BLaER1 treated with 17β-estradiol and CSF1 and Interleukin-3, amounts not matched to agents 10 nM and 100 nM (cell line): Measurements from ENCODE around the gene FRMD4A.
"Not testable (repeated sequence)": the region's sequence is repeated elsewhere in the genome, so short reads cannot be mapped to it uniquely, and the experiment has no call there.

Source experiments
- H3K27ac ChIP-seq, 11 experiments: shearing (Covaris generic); formaldehyde crosslinking; 2 replicates each; pipeline ENCODE4 v1.8.1; 2022
- H3K27me3 ChIP-seq, 11 experiments: shearing (Covaris generic); formaldehyde crosslinking; 2 replicates each; pipeline ENCODE4 v1.8.1; 2022
- H3K36me3 ChIP-seq, 11 experiments: shearing (Covaris generic); formaldehyde crosslinking; 2 replicates each; pipeline ENCODE4 v1.8.1; 2022
- H3K4me1 ChIP-seq, 10 experiments: shearing (Covaris generic); formaldehyde crosslinking; 2 replicates each; pipeline ENCODE4 v1.8.1; 2022
- H3K4me2 ChIP-seq, 11 experiments: shearing (Covaris generic); formaldehyde crosslinking; 2 replicates each; pipeline ENCODE4 v1.8.1; 2022
- H3K4me3 ChIP-seq, 10 experiments: shearing (Covaris generic); formaldehyde crosslinking; 2 replicates each; pipeline ENCODE4 v1.8.1; 2022
- H3K9ac ChIP-seq, 11 experiments: shearing (Covaris generic); formaldehyde crosslinking; 2 replicates each; pipeline ENCODE4 v1.8.1; 2022
- H3K9me3 ChIP-seq, 11 experiments: shearing (Covaris generic); formaldehyde crosslinking; replicated peaks in 1 of 11; 2 replicates each; pipeline ENCODE4 v1.8.1; 2022
- H4K20me1 ChIP-seq, 11 experiments: shearing (Covaris generic); formaldehyde crosslinking; 2 replicates each; pipeline ENCODE4 v1.8.1; 2022
- Cebpa-rat ChIP-seq, 11 experiments: shearing (Covaris generic); IDR thresholded peaks; 2 replicates each; pipeline ENCODE4 v1.8.1; 2022

Gene FRMD4A

DNA sequence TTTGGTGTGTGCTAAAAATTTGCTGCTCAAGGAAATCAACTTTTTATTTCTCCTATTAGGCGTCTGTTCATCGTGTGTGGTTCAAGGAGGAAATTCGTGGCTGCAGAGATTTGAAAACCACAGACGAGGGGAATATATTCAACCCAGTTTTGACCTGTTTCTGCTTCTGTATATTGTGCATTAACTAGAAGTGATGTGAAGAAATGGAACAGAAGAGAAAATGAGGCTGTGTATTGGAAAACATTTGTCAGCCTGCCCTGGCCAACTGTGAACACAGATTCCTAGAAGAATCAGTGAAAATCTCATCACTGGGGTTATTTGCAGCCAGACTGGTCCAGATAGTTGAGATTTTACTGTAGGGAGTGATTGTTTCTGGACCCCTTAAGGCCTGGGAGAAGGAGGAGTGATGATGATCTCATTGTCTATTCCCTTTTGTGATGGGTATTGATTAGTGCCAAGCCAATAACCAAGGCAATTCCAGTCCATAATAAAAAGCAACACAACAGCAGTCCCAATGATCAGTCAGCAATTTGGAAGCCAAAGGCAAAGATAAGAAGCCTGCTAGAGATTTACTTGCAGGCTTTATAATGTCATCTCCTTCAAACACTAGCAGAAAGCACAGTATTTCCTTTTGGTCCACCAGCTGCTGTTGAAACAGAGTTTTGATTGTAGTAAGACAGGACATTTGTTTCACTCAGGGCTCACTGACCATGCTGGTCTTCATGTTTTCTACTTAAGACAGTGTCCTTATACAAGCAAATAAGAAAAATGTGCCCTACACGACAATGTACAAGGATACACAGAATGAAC lies 404.5 kb downstream of the FRMD4A start:
- H3K4me3 ChIP-seq = no peak overlapping the region
- TF ChIP-seq Cebpa-rat (IDR thresholded peaks at IDR 0.05) = no peak
- H3K4me1 ChIP-seq = peaks cover 0 to 19% (median 3%) of the 10 kb centered on the region in 10 experiments; a peak in 8 of 20 replicates
- H3K4me2 ChIP-seq = peak overlapping the region in 3 of 11 experiments; percentile 30 to 60 (median 43); a peak in 7 of 22 replicates
- H3K27ac ChIP-seq = no peak overlapping the region
- H3K9me3 ChIP-seq = no peaks in the 10 kb centered on the region
- H4K20me1 ChIP-seq = no peaks in the 10 kb centered on the region
- H3K36me3 ChIP-seq = no peaks in the 10 kb centered on the region
- no peak overlapping the region for H3K9ac ChIP-seq
- H3K27me3 ChIP-seq = no peaks in the 10 kb centered on the region

DNA sequence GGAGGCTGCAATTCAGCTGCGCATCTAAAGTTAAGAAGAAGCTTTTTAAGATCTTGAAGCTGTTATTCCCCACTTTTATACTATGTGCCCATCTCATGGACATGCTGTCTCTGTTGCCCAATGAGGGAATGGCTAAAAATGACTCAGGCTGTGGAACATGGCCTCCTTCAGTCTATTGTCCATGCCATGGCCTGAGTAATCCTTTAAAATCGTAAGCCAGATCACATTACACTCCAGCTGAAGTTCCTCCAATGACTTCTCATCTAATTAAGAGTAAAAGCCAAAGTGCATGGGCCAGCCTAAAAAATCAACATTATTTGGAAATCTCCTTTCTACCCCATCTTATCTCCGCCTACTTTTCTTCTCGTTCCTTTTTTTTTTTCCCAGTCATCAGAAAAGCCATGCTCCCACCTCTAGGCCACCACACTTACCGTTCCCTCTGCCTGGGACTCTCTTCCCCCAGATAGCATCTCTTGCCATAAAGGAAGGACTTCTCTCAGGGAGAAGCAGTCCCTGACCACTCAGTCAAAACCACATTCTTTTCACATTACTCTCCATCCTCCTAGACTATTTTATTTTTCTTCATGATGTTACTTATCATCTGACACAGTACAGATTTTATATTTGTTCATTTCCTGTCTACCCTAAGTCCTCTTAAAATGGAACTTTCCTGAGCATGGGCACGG lies 406.5 kb downstream of the FRMD4A start:
- Histone ChIP-seq H4K20me1 (no peaks in the 10 kb centered on the region), H3K27me3 (no peaks in the 10 kb centered on the region), H3K36me3 (no peaks in the 10 kb centered on the region), H3K9me3 (no peaks in the 10 kb centered on the region), H3K4me1 (peaks cover 0 to 19% (median 3%) of the 10 kb centered on the region in 10 experiments; a peak in 8 of 20 replicates), H3K9ac (no peak overlapping the region), H3K4me3 (no peak overlapping the region), H3K27ac (no peak overlapping the region), H3K4me2 (no peak overlapping the region)
- no peak for TF ChIP-seq Cebpa-rat (IDR thresholded peaks at IDR 0.05)

DNA sequence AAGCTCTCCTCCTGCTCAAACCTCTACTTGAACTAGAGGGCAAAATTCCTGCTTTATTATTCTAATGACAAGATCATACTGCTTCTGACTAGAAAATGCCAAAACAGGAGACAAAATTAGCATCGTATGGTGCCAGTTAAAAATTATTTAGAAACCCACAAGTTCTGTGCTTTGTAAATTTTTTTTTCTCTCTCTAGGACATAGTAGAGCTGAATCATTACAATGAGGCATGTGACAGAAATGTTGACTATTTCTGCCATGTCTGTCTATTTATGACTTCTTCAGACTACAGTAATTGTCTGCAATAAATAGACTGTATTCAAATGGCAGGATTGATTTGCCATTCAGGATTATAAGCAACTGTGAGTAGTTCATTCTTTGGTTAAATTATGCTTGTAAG lies 408.1 kb downstream of the FRMD4A start:
- peaks cover 0 to 19% (median 5%) of the 10 kb centered on the region in 10 experiments; a peak in 10 of 20 replicates for H3K4me1 ChIP-seq
- H3K36me3 ChIP-seq = no peaks in the 10 kb centered on the region
- no peak for TF ChIP-seq Cebpa-rat (IDR thresholded peaks at IDR 0.05)
- no peaks in the 10 kb centered on the region for H4K20me1 ChIP-seq
- H3K9me3 ChIP-seq = no peaks in the 10 kb centered on the region
- H3K27me3 ChIP-seq = no peaks in the 10 kb centered on the region
- H3K4me3 ChIP-seq = no peak overlapping the region
- no peak overlapping the region for H3K9ac ChIP-seq
- no peak overlapping the region for H3K27ac ChIP-seq
- H3K4me2 ChIP-seq = no peak overlapping the region

DNA sequence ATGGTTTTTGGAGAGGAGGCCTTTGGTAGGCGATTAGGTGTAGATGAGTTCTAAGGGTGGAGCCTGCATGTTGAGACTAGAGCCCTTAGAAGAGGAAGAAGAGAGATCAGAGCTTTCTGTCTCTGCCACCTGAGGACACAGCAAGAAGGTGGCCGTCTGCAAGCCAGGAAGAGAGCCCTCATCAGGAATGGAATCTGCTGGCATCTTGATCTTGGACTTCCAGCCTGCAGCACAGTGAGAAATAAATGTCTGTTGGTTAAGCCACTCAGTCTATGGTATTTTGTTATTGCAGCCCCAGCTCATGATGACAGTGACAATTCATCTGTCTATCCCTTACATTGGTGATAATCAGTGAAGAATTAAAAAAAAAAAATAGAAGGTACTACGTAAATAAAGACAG lies 408.8 kb downstream of the FRMD4A start:
- Histone ChIP-seq H3K4me1 (peaks cover 0 to 20% (median 5%) of the 10 kb centered on the region in 10 experiments; a peak in 10 of 20 replicates), H3K27ac (no peak overlapping the region), H3K9ac (no peak overlapping the region), H3K27me3 (no peaks in the 10 kb centered on the region), H3K4me3 (no peak overlapping the region), H4K20me1 (no peaks in the 10 kb centered on the region), H3K4me2 (no peak overlapping the region), H3K36me3 (no peaks in the 10 kb centered on the region), H3K9me3 (no peaks in the 10 kb centered on the region)
- no peak for TF ChIP-seq Cebpa-rat (IDR thresholded peaks at IDR 0.05)

DNA sequence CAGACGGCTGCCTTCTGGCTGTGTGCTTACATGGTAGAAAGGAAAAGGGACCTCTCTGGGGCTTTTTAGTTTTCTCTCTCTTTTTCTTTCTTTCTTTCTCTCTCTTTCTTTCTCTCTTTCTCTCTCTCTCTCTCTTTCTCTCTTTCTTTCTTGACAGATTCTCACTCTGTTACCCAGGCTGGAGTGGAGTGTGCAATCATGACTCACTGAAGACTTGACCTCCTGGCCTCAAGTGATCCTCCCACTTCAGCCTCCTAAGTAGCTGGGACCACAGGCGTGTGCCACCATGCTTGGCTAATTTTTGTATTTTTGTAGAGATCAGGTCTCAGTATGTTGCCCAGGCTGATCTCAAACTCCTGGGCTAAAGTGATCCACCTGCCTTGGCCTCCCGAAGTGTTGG lies 409.6 kb downstream of the FRMD4A start:
- not testable (repeated sequence) for H3K9me3 ChIP-seq, H3K4me2 ChIP-seq, H3K27me3 ChIP-seq, H3K36me3 ChIP-seq, H3K27ac ChIP-seq, H3K4me3 ChIP-seq, H4K20me1 ChIP-seq, H3K9ac ChIP-seq
- peaks cover 0 to 18% (median 4%) of the 10 kb centered on the region in 10 experiments; a peak in 10 of 20 replicates for H3K4me1 ChIP-seq

DNA sequence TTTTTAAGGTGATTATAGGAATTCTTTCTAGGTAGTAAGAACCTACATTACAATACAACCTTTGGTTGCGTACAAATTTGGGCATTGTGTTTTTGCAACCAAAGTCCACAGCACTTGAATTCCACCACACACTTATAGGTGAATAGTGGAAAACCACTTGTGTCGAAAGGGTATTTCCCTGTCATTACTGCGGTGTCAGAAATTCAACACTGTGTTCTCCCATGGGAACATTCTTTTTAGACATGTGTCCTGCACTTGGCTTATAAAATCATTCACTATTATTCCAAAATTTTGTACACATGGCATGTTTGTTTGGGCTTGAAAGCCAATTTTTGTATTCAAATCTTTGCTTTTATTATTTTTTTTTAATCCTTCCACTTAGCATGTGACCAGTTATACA lies 410.3 kb downstream of the FRMD4A start:
- Histone ChIP-seq H3K4me3 (no peak overlapping the region), H3K27me3 (no peaks in the 10 kb centered on the region), H3K9me3 (no peaks in the 10 kb centered on the region), H3K27ac (no peak overlapping the region), H4K20me1 (no peaks in the 10 kb centered on the region), H3K4me2 (no peak overlapping the region), H3K4me1 (peaks cover 0 to 11% (median under 1%) of the 10 kb centered on the region in 10 experiments; a peak in 8 of 20 replicates), H3K36me3 (no peaks in the 10 kb centered on the region), H3K9ac (no peak overlapping the region)
- TF ChIP-seq Cebpa-rat (IDR thresholded peaks at IDR 0.05) = no peak

DNA sequence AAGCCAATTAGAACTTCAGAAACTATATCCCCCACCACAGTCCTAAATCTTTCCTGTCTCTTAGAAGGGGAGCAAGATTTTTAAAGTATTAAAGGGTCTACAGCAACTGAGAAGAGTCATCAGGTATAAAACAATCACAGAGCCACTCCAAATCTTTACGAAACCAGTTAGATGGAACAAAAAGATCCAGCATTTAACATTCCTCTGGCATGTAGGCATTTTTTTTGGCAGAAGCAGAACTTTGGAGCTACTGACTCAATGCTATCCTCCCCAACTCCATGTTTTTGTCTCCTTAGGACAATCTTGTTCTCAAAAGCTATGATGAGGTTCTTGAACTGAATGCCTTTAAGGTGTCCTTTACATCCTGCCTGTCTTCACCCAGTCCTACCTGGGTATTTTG lies 410.7 kb downstream of the FRMD4A start:
- H3K36me3 ChIP-seq = no peaks in the 10 kb centered on the region
- H3K4me2 ChIP-seq = no peak overlapping the region
- no peak for TF ChIP-seq Cebpa-rat (IDR thresholded peaks at IDR 0.05)
- no peak overlapping the region for H3K4me3 ChIP-seq
- peaks cover 0 to 7% (median 0%) of the 10 kb centered on the region in 10 experiments; a peak in 7 of 20 replicates for H3K4me1 ChIP-seq
- no peak overlapping the region for H3K9ac ChIP-seq
- H3K27ac ChIP-seq = no peak overlapping the region
- H4K20me1 ChIP-seq = no peaks in the 10 kb centered on the region
- H3K9me3 ChIP-seq = no peaks in the 10 kb centered on the region
- no peaks in the 10 kb centered on the region for H3K27me3 ChIP-seq

DNA sequence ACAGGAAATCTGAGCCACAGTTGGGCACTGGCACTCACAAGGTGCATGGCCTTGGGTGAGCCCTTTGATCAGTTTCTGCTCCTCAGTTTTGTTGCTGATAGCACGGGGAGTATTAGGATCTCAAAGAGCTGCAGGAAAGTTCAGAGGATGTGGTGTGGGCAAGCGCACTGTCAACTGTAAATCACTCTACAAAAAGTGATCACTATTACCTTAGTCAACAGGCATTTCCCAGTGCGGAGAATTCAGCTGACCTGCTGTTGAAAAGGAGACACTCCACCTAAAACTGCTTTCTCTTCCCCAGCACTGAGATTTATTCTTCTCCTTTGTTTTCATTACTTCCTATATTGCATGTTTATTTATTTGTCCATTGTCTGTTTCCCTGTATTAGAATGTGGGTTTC lies 412.9 kb downstream of the FRMD4A start:
- no peaks in the 10 kb centered on the region for H3K9me3 ChIP-seq
- no peak for TF ChIP-seq Cebpa-rat (IDR thresholded peaks at IDR 0.05)
- peaks cover 8 to 27% (median 15%) of the 10 kb centered on the region in 10 experiments; a peak in 19 of 20 replicates for H3K4me1 ChIP-seq
- no peak overlapping the region for H3K27ac ChIP-seq
- H3K36me3 ChIP-seq = no peaks in the 10 kb centered on the region
- H3K27me3 ChIP-seq = no peaks in the 10 kb centered on the region
- no peaks in the 10 kb centered on the region for H4K20me1 ChIP-seq
- H3K9ac ChIP-seq = no peak overlapping the region
- H3K4me2 ChIP-seq = no peak overlapping the region
- no peak overlapping the region for H3K4me3 ChIP-seq

DNA sequence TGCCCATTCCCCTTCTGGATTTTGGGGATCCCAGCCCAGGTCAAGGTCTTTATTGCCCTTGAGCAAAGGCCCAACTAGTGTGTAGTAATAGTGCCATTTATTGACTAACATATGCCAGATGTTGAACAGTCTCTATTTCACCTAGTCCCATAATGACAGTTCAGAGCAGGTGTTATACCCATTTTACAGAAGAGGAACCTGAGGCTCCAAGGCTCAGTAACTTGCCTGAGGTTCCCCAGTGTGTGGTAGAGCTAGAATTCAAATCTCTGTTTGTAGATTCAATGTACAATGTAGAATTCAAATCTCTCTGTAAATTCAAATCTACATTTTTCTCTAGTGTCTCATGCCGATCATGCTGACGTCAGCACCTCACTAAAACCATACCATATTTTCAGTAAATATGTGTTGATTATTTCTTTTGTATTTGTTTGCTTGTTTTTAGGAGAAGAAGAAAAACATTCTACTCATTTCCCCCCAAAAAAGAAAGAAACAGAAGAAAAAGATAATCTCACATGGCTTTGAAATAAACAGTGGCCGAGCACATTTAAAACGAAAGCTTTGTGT lies 414.3 kb downstream of the FRMD4A start:
- Histone ChIP-seq H3K9me3 (no peaks in the 10 kb centered on the region), H3K27me3 (no peaks in the 10 kb centered on the region), H3K9ac (no peak overlapping the region), H3K4me1 (peaks cover 8 to 41% (median 15%) of the 10 kb centered on the region in 10 experiments; a peak in 19 of 20 replicates), H3K27ac (no peak overlapping the region), H3K4me2 (0 out of 22 replicates have a peak overlapping the region, but pooled peaks of 1 of the 11 experiments have one; percentile 4), H3K4me3 (no peak overlapping the region), H3K36me3 (no peaks in the 10 kb centered on the region), H4K20me1 (no peaks in the 10 kb centered on the region)
- no peak for TF ChIP-seq Cebpa-rat (IDR thresholded peaks at IDR 0.05)
